Measurements from ENCODE around the gene TSPAN4. TPM values are rescaled to one million over a fixed set of nuclear protein-coding genes. Genes with fewer than 3 reads are reported as not detected.

The TSPAN4 gene
- total and polyA plus RNA-seq, 11 donors: 22.7 to 93.0 (median 31.3) TPM

GRCh38 chr11:821512-822371 is 20.9 kb upstream of the TSPAN4 start:
- peak in 2 of 5 donors; percentile 74 to 78 for DNase-seq
- H3K36me3 ChIP-seq: peaks cover 0 to 43% (median 30%) of the 10 kb centered on the region in 9 donors
- no peaks in the 10 kb centered on the region for H3K9me3 ChIP-seq
- peaks cover 10 to 53% (median 36%) of the 10 kb centered on the region in 12 donors for H3K4me1 ChIP-seq
- WGBS, 4 donors: 63 to 68% (median 68%) methylated on average over 18 to 22 of the region's 22 CpGs
- peaks cover 0 to 1% (median 0%) of the 10 kb centered on the region in 9 donors for H3K27me3 ChIP-seq
- intact Hi-C loops (cut with DNase I): no loop called here
- TF ChIP-seq POLR2A (IDR thresholded peaks at IDR 0.05) (no peak), CTCF (IDR thresholded peaks at IDR 0.05) (no peak)
- H3K4me3 ChIP-seq: peak overlapping the region in 8 of 12 donors; percentile 74 to 99 (median 94)
- H3K27ac ChIP-seq: peak overlapping the region in 11 of 12 donors; percentile 91 to 100 (median 97)
- peak in 1 of 4 donors; percentile 0 for ATAC-seq

GRCh38 chr11:823441-824291 is 19.0 kb upstream of the TSPAN4 start:
- no peak for TF ChIP-seq POLR2A (IDR thresholded peaks at IDR 0.05)
- no peak for TF ChIP-seq CTCF (IDR thresholded peaks at IDR 0.05)
- Histone ChIP-seq H3K27ac (peak overlapping the region in 1 of 12 donors; percentile 91), H3K9me3 (no peaks in the 10 kb centered on the region), H3K4me1 (peaks cover 10 to 69% (median 51%) of the 10 kb centered on the region in 12 donors), H3K27me3 (peaks cover 0 to 8% (median 0%) of the 10 kb centered on the region in 9 donors), H3K4me3 (no peak overlapping the region), H3K36me3 (peaks cover 0 to 43% (median 30%) of the 10 kb centered on the region in 9 donors)
- intact Hi-C loops (cut with DNase I): no loop called here
- WGBS, 4 donors: 89 to 91% (median 90%) methylated on average over 43 to 53 of the region's 53 CpGs
- ATAC-seq (no peak), DNase-seq (no peak)

GRCh38 chr11:824292-824880 is 18.3 kb upstream of the TSPAN4 start:
- Histone ChIP-seq H3K9me3 (no peaks in the 10 kb centered on the region), H3K4me1 (peaks cover 10 to 70% (median 54%) of the 10 kb centered on the region in 12 donors), H3K36me3 (peaks cover 0 to 43% (median 30%) of the 10 kb centered on the region in 9 donors), H3K4me3 (no peak overlapping the region), H3K27ac (no peak overlapping the region), H3K27me3 (peaks cover 0 to 9% (median 0%) of the 10 kb centered on the region in 9 donors)
- 79 to 85% (median 83%) methylated on average over 46 to 59 of the region's 59 CpGs for WGBS, 4 donors
- TF ChIP-seq POLR2A (IDR thresholded peaks at IDR 0.05) (no peak), CTCF (IDR thresholded peaks at IDR 0.05) (no peak)
- no peak for ATAC-seq
- intact Hi-C loops (cut with DNase I): no loop called here
- no peak for DNase-seq

Data from heart left ventricle (tissue), 16 donors.